Memory B cell (primary cell): Measurements from ENCODE around the gene SPECC1.
"Not testable (repeated sequence)": the region's sequence is repeated elsewhere in the genome, so short reads cannot be mapped to it uniquely, and the experiment has no call there.

ENCODE experiments used
- ATAC-seq: fragments of 150-1000 bp; cut with Tn5 transposase; 2 replicates; pipeline ENCODE4 v1.10.0; 2021; ENCODE audit warnings: low read depth, mild to moderate bottlenecking, moderate library complexity
- DNase-seq, 2 donors: peaks; one replicate each; pipeline ENCODE4 v3.0.0; 2022; ENCODE audit warnings: low spot score in 2 of 2
- H3K27ac Mint-ChIP-seq: one replicate; pipeline ENCODE4 v1.8.0; 2022; ENCODE audit warnings: mild to moderate bottlenecking, moderate library complexity, mixed read lengths
- H3K27me3 Mint-ChIP-seq: one replicate; pipeline ENCODE4 v1.8.0; 2022; ENCODE audit warnings: mixed read lengths
- H3K36me3 Mint-ChIP-seq: one replicate; pipeline ENCODE4 v1.8.0; 2022; ENCODE audit warnings: mild to moderate bottlenecking, mixed read lengths
- H3K4me1 Mint-ChIP-seq: one replicate; pipeline ENCODE4 v1.8.0; 2022; ENCODE audit warnings: mixed read lengths
- H3K4me3 Mint-ChIP-seq: one replicate; pipeline ENCODE4 v1.8.0; 2022; ENCODE audit warnings: mild to moderate bottlenecking, moderate library complexity, mixed read lengths
- H3K9me3 Mint-ChIP-seq: one replicate; pipeline ENCODE4 v1.8.0; 2022; ENCODE audit warnings: mixed read lengths

SPECC1 gene

DNA sequence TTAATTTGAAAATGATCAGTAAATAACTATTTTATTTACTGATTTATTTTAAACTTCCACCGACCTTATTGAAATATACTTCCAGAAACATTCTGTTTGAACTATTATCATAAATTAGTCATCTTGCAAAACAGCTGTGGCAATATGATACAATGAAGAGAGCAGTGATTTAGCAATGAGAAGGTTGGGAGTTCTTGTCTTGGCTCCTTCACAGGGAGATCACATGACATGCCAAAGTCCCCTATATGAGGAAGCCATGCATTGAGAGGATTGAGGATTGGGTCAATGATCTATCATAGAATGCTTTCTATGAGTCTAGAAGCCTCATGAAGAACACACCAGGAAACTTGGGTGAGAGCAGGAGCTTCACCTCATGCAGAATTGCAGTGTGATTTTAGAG is 235.5 kb downstream of the SPECC1 start:
- H3K27ac Mint-ChIP-seq, result no peak overlapping the region
- H3K4me3 Mint-ChIP-seq, result no peak overlapping the region
- no peak for ATAC-seq
- DNase-seq, result no peak
- H3K4me1 Mint-ChIP-seq, result peaks cover 3% of the 10 kb centered on the region
- H3K36me3 Mint-ChIP-seq, result peaks cover 10% of the 10 kb centered on the region
- H3K9me3 Mint-ChIP-seq, result peaks cover 2% of the 10 kb centered on the region
- H3K27me3 Mint-ChIP-seq, result no peaks in the 10 kb centered on the region

DNA sequence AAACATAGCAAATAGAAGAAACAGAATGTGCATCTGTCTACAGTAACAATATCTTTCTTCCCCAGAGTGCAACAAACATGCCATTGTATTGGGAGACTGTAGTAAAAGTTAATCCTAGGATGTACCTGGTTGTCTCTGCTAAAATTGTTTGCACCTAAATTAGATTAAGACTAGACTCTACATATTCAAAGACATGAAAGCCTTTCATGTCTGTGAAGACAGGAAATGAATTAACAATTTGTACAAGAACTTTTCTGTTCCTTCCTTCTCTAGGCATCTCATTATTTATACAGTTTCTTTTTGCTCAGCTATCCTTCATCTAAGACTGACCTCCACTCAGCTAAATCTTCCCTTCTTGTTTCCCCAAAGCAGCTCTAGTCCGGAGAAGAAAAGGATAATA is 237.5 kb downstream of the SPECC1 start:
- no peak overlapping the region for H3K4me3 Mint-ChIP-seq
- DNase-seq, result no peak
- H3K9me3 Mint-ChIP-seq, result peaks cover 4% of the 10 kb centered on the region
- ATAC-seq, result no peak
- no peak overlapping the region for H3K27ac Mint-ChIP-seq
- peaks cover 10% of the 10 kb centered on the region for H3K36me3 Mint-ChIP-seq
- H3K27me3 Mint-ChIP-seq, result no peaks in the 10 kb centered on the region
- peaks cover 3% of the 10 kb centered on the region for H3K4me1 Mint-ChIP-seq

DNA sequence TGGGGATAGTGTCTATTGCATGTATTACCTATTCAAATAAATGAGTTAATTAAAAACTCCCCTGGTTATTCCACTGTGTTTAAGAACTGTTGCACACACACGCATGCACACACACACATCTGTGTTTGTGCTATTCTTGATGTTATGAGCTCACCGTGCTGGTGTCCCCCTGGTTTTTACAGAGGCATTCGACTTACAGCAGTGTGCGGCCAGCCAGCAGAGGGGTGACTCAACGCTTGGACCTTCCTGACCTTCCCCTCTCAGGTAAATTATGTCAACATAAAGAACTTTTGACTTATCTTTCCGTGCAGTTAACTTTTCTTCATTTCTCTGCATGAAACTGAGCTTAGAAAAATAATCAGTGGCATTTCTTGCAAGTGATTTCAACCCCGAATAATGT is 244.2 kb downstream of the SPECC1 start:
- no peak overlapping the region for H3K4me3 Mint-ChIP-seq
- DNase-seq, result no peak
- no peak for ATAC-seq
- no peaks in the 10 kb centered on the region for H3K4me1 Mint-ChIP-seq
- peaks cover 20% of the 10 kb centered on the region for H3K36me3 Mint-ChIP-seq
- H3K27ac Mint-ChIP-seq, result no peak overlapping the region
- no peaks in the 10 kb centered on the region for H3K27me3 Mint-ChIP-seq
- H3K9me3 Mint-ChIP-seq, result peaks cover 10% of the 10 kb centered on the region

DNA sequence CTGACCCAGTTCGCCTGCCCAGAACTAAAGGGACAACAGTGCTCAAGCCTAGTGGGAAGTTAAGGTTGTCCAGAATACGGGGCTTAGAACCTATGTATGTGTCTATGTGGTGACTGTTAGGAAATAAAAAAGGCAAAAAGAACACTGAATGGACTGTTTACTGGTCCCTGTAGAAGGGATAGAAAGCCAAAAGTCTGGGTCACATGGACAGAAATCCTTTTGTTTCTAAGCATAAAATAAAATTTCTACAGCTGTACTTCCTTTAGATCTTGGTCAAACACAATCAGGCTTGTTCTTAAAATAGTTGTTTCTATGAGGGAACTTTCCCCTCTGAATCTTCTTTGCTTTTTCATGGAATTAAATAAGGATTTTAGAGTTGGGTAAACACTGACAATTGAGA is 245.4 kb downstream of the SPECC1 start:
- no peak for DNase-seq
- no peak for ATAC-seq
- H3K27ac Mint-ChIP-seq, result no peak overlapping the region
- H3K4me1 Mint-ChIP-seq, result no peaks in the 10 kb centered on the region
- no peak overlapping the region for H3K4me3 Mint-ChIP-seq
- no peaks in the 10 kb centered on the region for H3K27me3 Mint-ChIP-seq
- H3K9me3 Mint-ChIP-seq, result peaks cover 14% of the 10 kb centered on the region
- peaks cover 22% of the 10 kb centered on the region for H3K36me3 Mint-ChIP-seq

DNA sequence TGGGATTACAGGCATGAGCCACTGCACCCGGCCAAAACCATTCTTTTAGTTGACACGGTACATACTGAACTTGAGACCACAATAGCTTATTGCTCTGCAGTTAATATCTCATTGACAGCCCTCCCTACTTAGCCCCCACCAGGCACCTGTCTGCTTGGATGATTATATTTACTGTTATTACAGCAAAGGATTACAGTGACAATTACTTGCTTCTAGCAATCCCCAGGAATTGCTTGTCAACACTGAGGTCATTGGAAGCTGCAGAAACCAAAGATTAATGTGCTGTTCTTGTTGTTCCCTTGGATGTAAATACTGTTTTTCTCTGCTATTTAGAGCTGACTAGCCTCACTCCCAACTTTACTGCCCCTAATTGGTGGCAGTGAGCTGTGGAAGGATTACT is 247.0 kb downstream of the SPECC1 start:
- peaks cover 18% of the 10 kb centered on the region for H3K36me3 Mint-ChIP-seq
- H3K9me3 Mint-ChIP-seq, result peaks cover 10% of the 10 kb centered on the region
- no peak overlapping the region for H3K4me3 Mint-ChIP-seq
- H3K27ac Mint-ChIP-seq, result no peak overlapping the region
- no peaks in the 10 kb centered on the region for H3K27me3 Mint-ChIP-seq
- ATAC-seq, result no peak
- DNase-seq, result no peak
- H3K4me1 Mint-ChIP-seq, result no peaks in the 10 kb centered on the region

DNA sequence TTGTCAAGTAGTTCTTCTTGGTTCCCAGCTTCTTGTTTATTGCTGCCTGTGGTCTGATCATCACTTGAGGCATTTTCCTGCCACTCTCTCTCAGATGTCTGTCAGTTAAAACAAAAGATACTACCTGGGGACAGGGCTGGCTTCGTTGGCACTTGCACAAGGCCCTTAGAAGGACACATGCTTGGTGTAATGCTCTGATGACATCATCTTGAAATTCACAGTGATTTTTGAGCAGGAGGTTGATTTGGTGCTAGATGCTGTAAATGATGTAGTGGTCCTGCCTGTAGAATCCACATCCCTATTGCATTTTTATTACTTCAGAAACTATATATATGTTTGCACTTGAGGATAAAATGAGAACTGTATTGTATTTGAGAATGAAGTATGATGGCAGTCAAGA is 247.8 kb downstream of the SPECC1 start:
- H3K36me3 Mint-ChIP-seq, result peaks cover 18% of the 10 kb centered on the region
- no peak for ATAC-seq
- H3K9me3 Mint-ChIP-seq, result peaks cover 10% of the 10 kb centered on the region
- no peak for DNase-seq
- no peaks in the 10 kb centered on the region for H3K4me1 Mint-ChIP-seq
- H3K4me3 Mint-ChIP-seq, result no peak overlapping the region
- no peaks in the 10 kb centered on the region for H3K27me3 Mint-ChIP-seq
- no peak overlapping the region for H3K27ac Mint-ChIP-seq

DNA sequence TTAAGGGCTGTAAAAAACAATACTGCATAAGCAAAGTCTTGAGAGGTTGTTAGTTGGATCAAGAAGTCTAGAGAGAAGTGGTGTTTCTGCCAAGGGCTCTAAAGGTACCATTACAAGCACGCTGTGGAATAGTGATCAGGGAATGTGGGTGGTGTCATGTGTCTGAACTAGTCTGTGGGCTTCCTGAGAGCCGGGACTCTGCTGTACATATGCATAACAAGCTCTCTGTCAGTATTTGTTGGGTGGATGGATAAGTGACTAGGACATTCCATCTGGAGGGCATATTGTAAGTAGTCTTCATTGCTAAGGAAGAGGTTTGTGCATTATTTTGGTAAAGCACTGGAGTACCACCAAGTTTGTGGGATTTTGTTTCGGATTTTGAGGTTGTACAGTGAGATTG is 248.6 kb downstream of the SPECC1 start:
- ATAC-seq, result no peak
- H3K4me1 Mint-ChIP-seq, result peaks cover 2% of the 10 kb centered on the region
- no peak overlapping the region for H3K27ac Mint-ChIP-seq
- H3K27me3 Mint-ChIP-seq, result no peaks in the 10 kb centered on the region
- H3K36me3 Mint-ChIP-seq, result peaks cover 14% of the 10 kb centered on the region
- peaks cover 10% of the 10 kb centered on the region for H3K9me3 Mint-ChIP-seq
- H3K4me3 Mint-ChIP-seq, result no peak overlapping the region
- DNase-seq, result no peak

DNA sequence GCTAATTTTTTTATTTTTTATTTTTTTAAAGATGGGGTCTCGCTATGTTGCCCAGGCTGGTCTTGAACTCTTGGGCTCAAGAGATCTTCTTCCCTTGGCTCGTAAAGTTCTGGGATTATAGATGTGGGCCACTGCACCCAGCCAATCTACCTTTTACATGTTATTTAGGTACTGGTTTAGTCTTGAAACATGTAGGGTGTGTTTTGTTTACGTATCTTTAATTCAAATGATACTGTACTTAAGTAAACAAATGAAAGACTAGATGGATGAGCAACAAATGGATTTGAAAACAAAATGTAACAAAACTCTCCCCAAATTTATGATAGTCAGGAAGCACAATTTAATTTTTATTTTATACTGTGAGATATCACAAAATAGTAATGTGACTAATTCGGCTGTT is 250.5 kb downstream of the SPECC1 start:
- DNase-seq (no peak), ATAC-seq (no peak)
- H3K9me3 Mint-ChIP-seq, result peaks cover 10% of the 10 kb centered on the region
- no peak overlapping the region for H3K4me3 Mint-ChIP-seq
- H3K36me3 Mint-ChIP-seq, result peaks cover 14% of the 10 kb centered on the region
- H3K27ac Mint-ChIP-seq, result no peak overlapping the region
- H3K27me3 Mint-ChIP-seq, result no peaks in the 10 kb centered on the region
- H3K4me1 Mint-ChIP-seq, result peaks cover 2% of the 10 kb centered on the region

DNA sequence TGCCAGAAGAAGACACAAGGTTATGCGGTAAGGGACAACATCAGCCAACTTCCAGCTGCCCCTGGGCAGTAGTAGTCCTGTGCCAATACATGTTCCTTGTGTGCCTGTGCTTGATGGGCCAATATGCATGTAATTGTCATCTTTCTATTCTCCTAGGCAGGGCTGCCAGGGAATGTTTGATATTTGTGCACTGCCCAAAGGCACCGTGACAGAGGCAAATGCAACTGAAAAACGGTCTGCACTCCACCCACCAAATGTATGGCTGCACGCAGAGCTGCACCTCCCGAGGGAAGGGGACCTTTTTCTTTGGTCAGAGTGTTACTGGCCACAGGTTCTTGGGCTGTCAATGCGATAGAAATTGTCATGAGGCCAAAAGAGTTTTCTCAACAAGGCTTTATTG is 251.1 kb downstream of the SPECC1 start:
- Mint-ChIP-seq H3K27me3 (no peaks in the 10 kb centered on the region), H3K27ac (no peak overlapping the region), H3K9me3 (peaks cover 10% of the 10 kb centered on the region), H3K4me1 (peaks cover 2% of the 10 kb centered on the region), H3K36me3 (peaks cover 14% of the 10 kb centered on the region), H3K4me3 (no peak overlapping the region)
- ATAC-seq, result no peak
- DNase-seq, result no peak

DNA sequence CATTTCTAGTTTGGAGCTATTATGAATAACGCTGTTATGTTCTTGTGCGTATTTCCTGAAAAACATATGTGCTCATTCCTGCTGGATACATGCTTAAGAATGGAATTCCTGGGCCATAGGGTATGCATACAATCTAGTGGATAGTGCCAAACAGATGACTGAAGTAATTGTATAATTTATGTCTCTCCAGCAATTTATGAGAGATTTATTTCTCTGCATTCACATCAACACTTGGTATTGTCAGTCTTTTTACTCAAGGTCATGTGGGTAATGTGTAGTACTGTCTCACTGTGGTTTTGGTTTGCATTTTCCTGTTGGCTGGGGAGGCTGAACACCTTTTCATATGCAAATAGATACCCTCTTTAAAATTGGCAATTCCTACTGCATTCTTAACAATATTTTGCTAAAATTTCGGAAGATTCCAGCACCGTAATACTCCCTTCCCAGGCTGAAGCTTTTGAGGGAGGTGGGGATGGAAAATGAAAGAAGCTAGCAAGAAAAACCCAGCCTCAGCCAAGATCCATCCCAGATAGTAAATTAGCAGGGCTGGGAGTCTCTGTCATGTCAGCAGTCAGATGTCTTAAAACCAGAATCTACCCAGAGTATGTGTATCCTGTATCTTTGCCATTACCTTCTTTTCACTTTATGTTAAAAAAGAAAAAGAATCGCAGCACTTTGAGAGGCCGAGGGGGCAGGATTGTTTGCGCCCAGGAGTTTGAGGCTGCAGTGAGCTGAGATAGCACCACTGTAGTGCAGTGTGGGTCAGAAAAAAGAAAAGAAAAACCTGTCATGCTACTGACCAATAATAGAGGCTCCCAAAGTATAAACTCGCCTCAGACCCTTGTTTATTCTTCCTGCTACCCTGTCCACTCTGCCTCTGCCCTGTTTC is 253.3 kb downstream of the SPECC1 start:
- Mint-ChIP-seq H3K4me1 (peaks cover 2% of the 10 kb centered on the region), H3K36me3 (peaks cover 12% of the 10 kb centered on the region), H3K27ac (no peak overlapping the region), H3K4me3 (no peak overlapping the region), H3K27me3 (no peaks in the 10 kb centered on the region), H3K9me3 (peaks cover 10% of the 10 kb centered on the region)
- DNase-seq, result no peak
- ATAC-seq, result no peak

DNA sequence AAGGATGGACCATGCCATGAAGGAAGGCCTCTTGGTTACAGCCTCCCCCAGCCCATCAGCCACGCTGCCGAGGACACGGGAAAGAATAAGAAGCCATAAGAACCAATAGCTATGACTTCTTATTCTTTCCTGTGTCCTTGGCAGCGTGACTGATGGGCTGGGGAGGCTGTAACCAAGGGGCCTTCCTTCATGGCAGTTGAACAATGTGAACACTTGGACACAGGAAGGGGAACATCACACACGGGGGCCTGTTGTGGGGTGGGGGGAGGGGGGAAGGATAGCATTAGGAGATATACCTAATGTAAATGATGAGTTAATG is 253.9 kb downstream of the SPECC1 start:
- DNase-seq, H3K27me3 Mint-ChIP-seq, H3K36me3 Mint-ChIP-seq, H3K9me3 Mint-ChIP-seq, H3K4me3 Mint-ChIP-seq, H3K4me1 Mint-ChIP-seq, ATAC-seq, H3K27ac Mint-ChIP-seq: not testable (repeated sequence)

DNA sequence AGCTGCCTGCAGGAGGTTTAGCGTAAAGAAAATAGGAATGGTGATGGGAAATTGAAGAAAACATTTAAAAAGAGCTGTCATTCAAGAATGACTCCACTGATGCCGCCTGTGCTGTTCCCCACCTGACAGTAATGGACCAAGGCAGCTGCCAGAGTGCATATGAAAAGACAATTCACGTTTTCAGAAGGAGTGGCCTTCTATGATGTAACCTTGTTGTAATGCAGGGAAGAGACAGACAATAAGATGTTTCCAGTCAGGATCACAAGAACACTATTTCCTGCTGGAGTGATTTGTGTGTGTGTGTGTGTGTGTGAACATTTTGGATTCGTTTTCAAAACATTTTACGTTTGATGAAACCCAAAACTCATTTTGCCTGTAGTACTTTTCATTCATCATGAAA is 254.4 kb downstream of the SPECC1 start:
- H3K27ac Mint-ChIP-seq, result no peak overlapping the region
- ATAC-seq, result no peak
- peaks cover 2% of the 10 kb centered on the region for H3K9me3 Mint-ChIP-seq
- DNase-seq, result no peak
- peaks cover 2% of the 10 kb centered on the region for H3K36me3 Mint-ChIP-seq
- H3K4me3 Mint-ChIP-seq, result no peak overlapping the region
- H3K27me3 Mint-ChIP-seq, result no peaks in the 10 kb centered on the region
- H3K4me1 Mint-ChIP-seq, result peaks cover 2% of the 10 kb centered on the region

DNA sequence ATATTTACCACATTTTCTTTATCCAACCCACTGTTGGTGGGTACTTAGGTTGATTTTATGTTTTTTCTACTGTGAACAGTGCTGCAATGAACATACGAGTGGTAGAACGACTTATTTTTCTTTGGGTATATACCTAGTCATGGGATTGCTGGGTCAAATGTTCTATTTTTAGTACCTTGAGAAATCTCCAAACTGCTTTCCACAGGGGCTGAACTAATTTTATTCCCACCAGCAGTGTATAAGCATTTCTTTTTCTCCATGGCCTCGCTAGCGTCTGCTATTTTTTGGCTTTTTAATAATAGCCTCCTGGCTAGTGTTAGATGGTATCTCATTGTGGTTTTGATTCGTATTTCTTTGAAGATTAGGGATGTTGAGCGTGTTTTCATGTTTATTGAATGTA is 255.8 kb downstream of the SPECC1 start:
- Mint-ChIP-seq H3K27me3 (no peaks in the 10 kb centered on the region), H3K4me1 (peaks cover 2% of the 10 kb centered on the region), H3K36me3 (no peaks in the 10 kb centered on the region), H3K9me3 (no peaks in the 10 kb centered on the region), H3K27ac (no peak overlapping the region), H3K4me3 (no peak overlapping the region)
- DNase-seq, result no peak
- ATAC-seq, result no peak

DNA sequence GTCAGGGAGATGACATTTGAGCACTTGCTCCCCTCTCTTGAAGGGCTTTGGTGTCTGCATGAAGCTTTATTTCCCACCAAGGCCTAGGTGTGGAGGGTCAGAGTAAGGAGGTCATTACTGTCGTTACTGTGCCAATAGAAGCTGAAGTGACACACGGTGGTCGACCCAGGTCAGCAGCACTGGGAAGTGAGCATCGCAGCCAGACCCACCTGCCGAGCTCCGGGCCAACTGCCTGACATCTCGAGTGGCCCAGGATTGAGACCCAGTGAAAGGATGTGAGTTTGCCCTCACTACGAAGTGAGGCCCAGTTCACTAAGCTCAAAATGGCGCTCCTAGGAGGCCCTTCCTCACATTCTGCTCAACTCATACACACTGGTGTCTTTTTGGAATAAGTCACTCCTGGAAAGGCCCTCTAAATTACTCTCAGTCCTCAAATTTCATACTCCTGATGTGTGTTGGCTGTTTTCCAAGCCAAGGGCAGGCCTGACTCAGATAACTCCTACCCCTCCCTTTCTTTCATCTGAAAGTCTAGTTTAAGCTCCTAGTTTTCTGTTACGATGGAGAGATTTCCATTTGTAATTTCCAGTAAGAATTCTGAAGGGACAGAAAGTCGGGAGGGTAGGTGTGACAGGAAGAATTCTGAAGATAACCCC is 257.8 kb downstream of the SPECC1 start:
- no peak overlapping the region for H3K4me3 Mint-ChIP-seq
- peaks cover 9% of the 10 kb centered on the region for H3K4me1 Mint-ChIP-seq

DNA sequence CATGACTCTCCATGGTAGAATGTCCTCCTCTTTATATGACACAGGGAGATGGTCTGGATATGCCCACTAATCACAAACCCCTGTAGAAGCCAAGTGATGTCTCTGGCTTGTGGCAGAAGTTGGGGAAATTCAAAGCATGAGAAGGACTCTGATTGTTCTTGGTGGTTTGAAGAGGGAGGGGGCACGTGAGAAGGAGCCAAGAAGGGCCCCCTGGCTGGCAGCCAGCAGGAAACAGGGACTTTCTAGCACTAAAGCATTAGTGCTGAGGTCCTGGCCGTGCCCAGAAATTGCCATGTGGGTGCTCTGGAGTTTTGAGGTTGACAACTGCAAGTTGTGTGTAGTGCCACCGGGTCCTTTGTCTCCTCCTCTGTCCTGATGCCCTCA is 258.3 kb downstream of the SPECC1 start:
- ATAC-seq, result no peak
- H3K9me3 Mint-ChIP-seq, result no peaks in the 10 kb centered on the region
- H3K27me3 Mint-ChIP-seq, result no peaks in the 10 kb centered on the region
- H3K4me1 Mint-ChIP-seq, result peaks cover 7% of the 10 kb centered on the region
- DNase-seq, result no peak
- no peak overlapping the region for H3K27ac Mint-ChIP-seq
- H3K36me3 Mint-ChIP-seq, result no peaks in the 10 kb centered on the region
- H3K4me3 Mint-ChIP-seq, result no peak overlapping the region

More for the DNA sequence above, 257.8 kb downstream of the SPECC1 start:
- DNase-seq, result no peak
- Mint-ChIP-seq H3K36me3 (no peaks in the 10 kb centered on the region), H3K27ac (no peak overlapping the region), H3K27me3 (no peaks in the 10 kb centered on the region), H3K9me3 (no peaks in the 10 kb centered on the region)
- ATAC-seq, result no peak
